GM13976 (cell line): ENCODE results near the gene ZNF407.
"Not testable (repeated sequence)": the region's sequence is repeated elsewhere in the genome, so short reads cannot be mapped to it uniquely, and the experiment has no call there.

Source experiments
- DNase-seq: peaks from one replicate; pipeline ENCODE4 v3.0.0; 2012; ENCODE audit warnings: low spot score
- in situ Hi-C: fragments of 300-500 bp; cut with MboI; formaldehyde crosslinking; loops from one replicate; pipeline ENCODE4 v1.12.0; 2022; ENCODE audit warnings: low sequenced_read_pairs, mixed read lengths, inconsistent platforms; ENCODE audit not compliant: unreplicated experiment
- TF ChIP-seq, protein P1 (sequence below): IDR thresholded peaks from 2 replicates; pipeline ENCODE4 v1.5.1; 2012; ENCODE audit warnings: borderline replicate concordance, mild to moderate bottlenecking; ENCODE audit not compliant: insufficient read depth; ENCODE audit errors: extremely low read depth, missing control alignments, control extremely low read depth

Gene ZNF407

GRCh38 chr18:74963820-74964446 lies 366.3 kb downstream of the ZNF407 start:
- in situ Hi-C loops = loop anchor here (25.0 kb wide), 1 partner anchor 302 kb away; no protein-coding TSS in a partner anchor
- DNase-seq = peak; percentile 33
- TF ChIP-seq, protein P1, sequence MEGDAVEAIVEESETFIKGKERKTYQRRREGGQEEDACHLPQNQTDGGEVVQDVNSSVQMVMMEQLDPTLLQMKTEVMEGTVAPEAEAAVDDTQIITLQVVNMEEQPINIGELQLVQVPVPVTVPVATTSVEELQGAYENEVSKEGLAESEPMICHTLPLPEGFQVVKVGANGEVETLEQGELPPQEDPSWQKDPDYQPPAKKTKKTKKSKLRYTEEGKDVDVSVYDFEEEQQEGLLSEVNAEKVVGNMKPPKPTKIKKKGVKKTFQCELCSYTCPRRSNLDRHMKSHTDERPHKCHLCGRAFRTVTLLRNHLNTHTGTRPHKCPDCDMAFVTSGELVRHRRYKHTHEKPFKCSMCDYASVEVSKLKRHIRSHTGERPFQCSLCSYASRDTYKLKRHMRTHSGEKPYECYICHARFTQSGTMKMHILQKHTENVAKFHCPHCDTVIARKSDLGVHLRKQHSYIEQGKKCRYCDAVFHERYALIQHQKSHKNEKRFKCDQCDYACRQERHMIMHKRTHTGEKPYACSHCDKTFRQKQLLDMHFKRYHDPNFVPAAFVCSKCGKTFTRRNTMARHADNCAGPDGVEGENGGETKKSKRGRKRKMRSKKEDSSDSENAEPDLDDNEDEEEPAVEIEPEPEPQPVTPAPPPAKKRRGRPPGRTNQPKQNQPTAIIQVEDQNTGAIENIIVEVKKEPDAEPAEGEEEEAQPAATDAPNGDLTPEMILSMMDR = peak; percentile 40

GRCh38 chr18:74965682-74966081 lies 368.0 kb downstream of the ZNF407 start:
- TF ChIP-seq, protein P1 = no peak
- no peak for DNase-seq
- in situ Hi-C loops = loop anchor here (25.0 kb wide), 1 partner anchor 303 kb away; no protein-coding TSS in a partner anchor

DNA sequence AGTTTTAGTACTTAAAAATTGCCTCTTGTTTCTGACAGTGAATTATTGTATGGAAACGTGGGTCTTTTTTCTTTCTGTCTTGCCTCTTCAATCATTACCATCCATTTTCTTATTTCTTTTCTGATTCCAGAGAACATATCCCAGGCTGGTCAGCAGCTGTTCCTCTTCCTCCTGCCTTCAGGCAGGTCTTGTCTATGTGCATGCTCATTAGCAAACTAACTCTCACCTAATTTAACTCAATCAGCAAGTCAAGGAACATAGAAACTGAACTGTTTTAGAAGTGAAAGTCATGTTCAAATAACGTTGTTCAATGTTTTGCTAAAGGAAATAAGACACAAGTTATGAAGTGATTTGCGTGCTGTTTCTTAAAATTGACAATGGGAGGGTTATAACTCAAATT lies 369.8 kb downstream of the ZNF407 start:
- DNase-seq = no peak
- in situ Hi-C loops = loop anchor here (25.0 kb wide), 1 partner anchor 305 kb away; no protein-coding TSS in a partner anchor
- TF ChIP-seq, protein P1 = no peak

DNA sequence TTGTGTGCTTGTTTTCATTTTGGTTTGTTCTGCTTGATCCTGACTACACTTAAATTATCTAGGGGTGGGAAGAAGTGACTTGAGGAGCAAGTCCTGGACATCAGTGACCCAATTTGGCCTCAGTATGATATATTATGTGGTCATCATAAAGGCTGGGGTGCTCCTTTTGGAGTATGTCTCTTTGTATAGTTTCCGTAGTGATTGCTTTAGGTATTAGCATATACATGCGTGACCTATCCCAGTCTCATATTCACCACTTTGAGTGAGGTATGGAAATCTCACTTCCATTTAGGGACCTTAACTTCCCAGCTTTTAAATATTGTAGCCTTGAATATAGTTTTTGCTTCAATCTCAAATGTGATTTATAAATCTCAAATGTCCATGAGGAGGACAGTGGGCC lies 370.3 kb downstream of the ZNF407 start:
- in situ Hi-C loops = loop anchor here (25.0 kb wide), 1 partner anchor 306 kb away; no protein-coding TSS in a partner anchor
- DNase-seq = no peak
- TF ChIP-seq, protein P1 = no peak

GRCh38 chr18:74971358-74971757 lies 373.7 kb downstream of the ZNF407 start:
- not testable (repeated sequence) for DNase-seq
- in situ Hi-C loops = loop anchor here (25.0 kb wide), 1 partner anchor 309 kb away; no protein-coding TSS in a partner anchor

DNA sequence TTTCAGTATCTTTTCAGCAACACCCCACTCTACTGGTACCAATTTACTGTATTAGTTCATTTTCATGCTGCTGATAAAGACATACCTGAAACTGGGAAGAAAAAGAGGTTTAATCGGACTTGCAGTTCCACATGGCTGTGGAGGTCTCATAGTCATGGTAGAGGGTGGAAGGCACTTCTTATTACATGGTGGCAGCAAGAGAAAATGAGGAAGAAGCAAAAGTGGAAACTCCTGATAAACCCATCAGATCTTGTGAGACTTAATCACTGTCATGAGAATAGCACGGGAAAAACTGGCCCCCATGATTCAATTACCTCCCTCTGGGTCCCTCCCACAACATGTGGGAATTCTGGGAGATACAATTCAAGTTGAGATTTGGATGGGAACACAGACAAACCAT lies 374.1 kb downstream of the ZNF407 start:
- in situ Hi-C loops = loop anchor here (25.0 kb wide), 1 partner anchor 309 kb away; no protein-coding TSS in a partner anchor
- DNase-seq = not testable (repeated sequence)

GRCh38 chr18:74972354-74972753 lies 374.7 kb downstream of the ZNF407 start:
- TF ChIP-seq, protein P1 = no peak
- DNase-seq = no peak
- in situ Hi-C loops = loop anchor here (25.0 kb wide), 1 partner anchor 310 kb away; no protein-coding TSS in a partner anchor
